IMR-90 (cell line): ENCODE data around the gene NAA60. TPM values are rescaled to one million over a fixed set of nuclear protein-coding genes. Genes with fewer than 3 reads are reported as not detected.

Experiments used
- ATAC-seq: fragments of 200-7000 bp; cut with Tn5 transposase; 2 replicates; pipeline ENCODE4 v1.9.1; 2020; ENCODE audit warnings: low read depth, mild to moderate bottlenecking, moderate library complexity
- BruUV-seq: library from RNA; stranded (reverse); fragments of 400-500 nt; replicated peaks from 2 replicates; lab custom pipeline; 2021; lab: Mats Ljungman, UMichigan
- CTCF ChIA-PET: fragments of 300-600 bp; formaldehyde crosslinking; extraction: SDS; loops from one replicate; lab custom pipeline; 2021; ENCODE audit warnings: antibody characterized with exemption; lab: Yijun Ruan, JAX
- POLR2A ChIA-PET: fragments of 300-600 bp; sonication (Branson Sonifier 250); formaldehyde crosslinking; loops from one replicate; lab custom pipeline; 2022; ENCODE audit warnings: antibody characterized with exemption; ENCODE audit not compliant: unreplicated experiment; lab: Charles Lee
- DNase-seq: peaks from one replicate; pipeline ENCODE4 v3.0.0; 2013
- H2AFZ ChIP-seq: replicated peaks from 2 replicates; pipeline ENCODE3; 2013; ENCODE audit warnings: low read length, mild to moderate bottlenecking; ENCODE audit not compliant: poor library complexity
- H2AK5ac ChIP-seq: 2 replicates; pipeline ENCODE4 v1.6.1; 2013; ENCODE audit warnings: low read depth, low read length, inconsistent platforms
- H2AK9ac ChIP-seq: replicated peaks from 2 replicates; pipeline ENCODE3; 2013; ENCODE audit warnings: mild to moderate bottlenecking, low read depth, low read length, moderate library complexity; ENCODE audit not compliant: poor library complexity
- H2BK120ac ChIP-seq: 2 replicates; pipeline ENCODE4 v1.6.1; 2013; ENCODE audit warnings: low read depth, low read length, inconsistent platforms
- H2BK15ac ChIP-seq: 3 replicates; pipeline ENCODE4 v1.6.1; 2013; ENCODE audit warnings: low read depth, low read length, inconsistent platforms
- H2BK20ac ChIP-seq: 2 replicates; pipeline ENCODE4 v1.6.1; 2013; ENCODE audit warnings: low read depth, mild to moderate bottlenecking, inconsistent platforms, low read length, moderate library complexity
- H2BK5ac ChIP-seq: 2 replicates; pipeline ENCODE4 v1.6.1; 2013; ENCODE audit warnings: mild to moderate bottlenecking, low read depth, low read length, inconsistent platforms; ENCODE audit not compliant: poor library complexity, severe bottlenecking
- H3K14ac ChIP-seq: replicated peaks from 2 replicates; pipeline ENCODE4 v1.6.1; 2013; ENCODE audit warnings: low read depth, low read length, inconsistent platforms
- H3K18ac ChIP-seq: 2 replicates; pipeline ENCODE4 v1.6.1; 2013; ENCODE audit warnings: low read depth, low read length, control low read depth
- H3K23ac ChIP-seq: 2 replicates; pipeline ENCODE4 v1.6.1; 2013; ENCODE audit warnings: low read depth, low read length, inconsistent platforms
- H3K27ac ChIP-seq: 2 replicates; pipeline ENCODE4 v1.5.1; 2013; ENCODE audit warnings: mild to moderate bottlenecking, control low read depth, low read length; ENCODE audit not compliant: insufficient read depth
- H3K27me3 ChIP-seq: 2 replicates; pipeline ENCODE4 v1.6.1; 2013; ENCODE audit warnings: low read length; ENCODE audit not compliant: control insufficient read depth, insufficient read depth
- H3K36me3 ChIP-seq: 2 replicates; pipeline ENCODE4 v1.6.1; 2013; ENCODE audit warnings: low read length, mixed read lengths; ENCODE audit not compliant: control insufficient read depth, insufficient read depth
- H3K4ac ChIP-seq: 2 replicates; pipeline ENCODE4 v1.6.1; 2013; ENCODE audit warnings: low read depth, low read length, inconsistent platforms
- H3K4me1 ChIP-seq: 2 replicates; pipeline ENCODE4 v1.6.1; 2013; ENCODE audit warnings: low read length, mixed read lengths; ENCODE audit not compliant: control insufficient read depth, insufficient read depth
- H3K4me2 ChIP-seq: 2 replicates; pipeline ENCODE4 v1.6.1; 2013; ENCODE audit warnings: low read depth, mild to moderate bottlenecking, control low read depth, low read length, moderate library complexity
- H3K4me3 ChIP-seq: 2 replicates; pipeline ENCODE4 v1.5.1; 2013; ENCODE audit warnings: low read depth, mild to moderate bottlenecking, control low read depth, low read length, moderate library complexity; ENCODE audit not compliant: insufficient read depth
- H3K56ac ChIP-seq: 2 replicates; pipeline ENCODE4 v1.6.1; 2013; ENCODE audit warnings: low read length, inconsistent platforms; ENCODE audit not compliant: insufficient read depth; ENCODE audit errors: extremely low read depth
- H3K79me1 ChIP-seq, 2 experiments: 2 replicates each; pipeline ENCODE4 v1.6.1; 2013; ENCODE audit warnings: low read length in 2 of 2, inconsistent platforms in 1 of 2, low read depth in 1 of 2
- H3K9ac ChIP-seq: 2 replicates; pipeline ENCODE4 v1.6.1; 2013; ENCODE audit warnings: low read depth, low read length, control low read depth
- H3K9me1 ChIP-seq: 2 replicates; pipeline ENCODE4 v1.6.1; 2013; ENCODE audit warnings: low read length, inconsistent platforms; ENCODE audit not compliant: insufficient read depth
- H3K9me3 ChIP-seq: 2 replicates; pipeline ENCODE4 v1.6.1; 2013; ENCODE audit warnings: low read length; ENCODE audit not compliant: control insufficient read depth, insufficient read depth
- H4K20me1 ChIP-seq: 2 replicates; pipeline ENCODE4 v1.6.1; 2013; ENCODE audit warnings: low read length, inconsistent platforms; ENCODE audit not compliant: insufficient read depth
- H4K5ac ChIP-seq: 2 replicates; pipeline ENCODE4 v1.6.1; 2013; ENCODE audit warnings: mild to moderate bottlenecking, low read depth, low read length, control low read depth
- H4K8ac ChIP-seq, 2 experiments: 2 replicates each; pipeline ENCODE4 v1.6.1; 2013; ENCODE audit warnings: low read depth in 2 of 2, low read length in 2 of 2, control low read depth in 1 of 2, inconsistent platforms in 1 of 2
- H4K91ac ChIP-seq: 2 replicates; pipeline ENCODE4 v1.6.1; 2013; ENCODE audit warnings: low read depth, low read length, inconsistent platforms; ENCODE audit not compliant: insufficient read depth
- BHLHE40 ChIP-seq: fragments of 150-350 bp; IDR thresholded peaks from 2 replicates; pipeline ENCODE4 v1.6.1; 2016; ENCODE audit warnings: mild to moderate bottlenecking, low read depth, low read length
- CEBPB ChIP-seq: IDR thresholded peaks from 2 replicates; pipeline ENCODE4 v1.6.1; 2012; ENCODE audit warnings: low read depth, low read length, improper control_type of control experiment
- CHD1 ChIP-seq: IDR thresholded peaks from 2 replicates; pipeline ENCODE4 v1.6.1; 2012; ENCODE audit warnings: low read depth, low read length, improper control_type of control experiment
- FOS ChIP-seq: fragments of 150-350 bp; IDR thresholded peaks from 2 replicates; pipeline ENCODE4 v1.6.1; 2016; ENCODE audit warnings: low read depth, low read length
- MAFK ChIP-seq: IDR thresholded peaks from 2 replicates; pipeline ENCODE4 v1.6.1; 2012; ENCODE audit warnings: low read depth, low read length, improper control_type of control experiment
- MAZ ChIP-seq: IDR thresholded peaks from 2 replicates; pipeline ENCODE4 v1.6.1; 2012; ENCODE audit warnings: low read depth, mild to moderate bottlenecking, low read length, improper control_type of control experiment, moderate library complexity, borderline replicate concordance
- MXI1 ChIP-seq: IDR thresholded peaks from 2 replicates; pipeline ENCODE4 v1.6.1; 2012; ENCODE audit warnings: low read depth, mild to moderate bottlenecking, low read length, moderate library complexity, borderline replicate concordance
- NFE2L2 ChIP-seq: fragments of 150-350 bp; IDR thresholded peaks from 2 replicates; pipeline ENCODE4 v1.6.1; 2016; ENCODE audit warnings: low read depth, mild to moderate bottlenecking, low read length
- POLR2A ChIP-seq: IDR thresholded peaks from 2 replicates; pipeline ENCODE4 v1.6.1; 2012; ENCODE audit warnings: mild to moderate bottlenecking, low read depth, low read length
- RAD21 ChIP-seq: IDR thresholded peaks from 2 replicates; pipeline ENCODE4 v1.6.1; 2012; ENCODE audit warnings: low read length, improper control_type of control experiment
- RCOR1 ChIP-seq: IDR thresholded peaks from 2 replicates; pipeline ENCODE4 v1.6.1; 2012; ENCODE audit warnings: mild to moderate bottlenecking, low read length, improper control_type of control experiment; ENCODE audit not compliant: insufficient replicate concordance
- RFX5 ChIP-seq: IDR thresholded peaks from 2 replicates; pipeline ENCODE4 v1.8.0; 2012; ENCODE audit warnings: low read depth, mild to moderate bottlenecking, low read length, moderate library complexity
- SMC3 ChIP-seq: fragments of 150-350 bp; IDR thresholded peaks from 2 replicates; pipeline ENCODE4 v1.6.1; 2016; ENCODE audit warnings: low read depth, mild to moderate bottlenecking, antibody characterized with exemption, low read length, moderate library complexity
- WGBS, 2 experiments: methylation state at CpG; one replicate each; pipeline versions ENCODE4 v1.1.5 to v1.1.7; 2013; ENCODE audit warnings: missing lambda C conversion rate in 2 of 2; ENCODE audit not compliant: insufficient read length in 1 of 2; ENCODE audit errors: extremely low coverage in 2 of 2; 5-methylcytosine and 5-hydroxymethylcytosine counted together
- dilution Hi-C: fragments of 300-500 bp; cut with HindIII; formaldehyde crosslinking; loops from one replicate; pipeline ENCODE4 v1.14.3; 2018; ENCODE audit warnings: low sequenced_read_pairs; ENCODE audit not compliant: unreplicated experiment
- in situ Hi-C: fragments of 300-500 bp; cut with MboI; formaldehyde crosslinking; loops from 3 replicates; pipeline ENCODE4 v1.14.3; 2019; ENCODE audit warnings: low sequenced_read_pairs, inconsistent platforms, mixed read lengths
- intact Hi-C: fragments of 100-400 bp; cut with micrococcal nuclease; formaldehyde crosslinking; loops from 2 replicates; pipeline ENCODE4 v1.10.0; 2022
- polyA plus RNA-seq, 3 experiments: library from polyadenylated mRNA; depleted of rRNA; stranded (reverse); fragments of >200 nt; gene quantifications; 2 replicates each; pipeline ENCODE4 v1.2.3, GENCODE V29; 2012; ENCODE audit warnings: low replicate concordance in 1 of 3
- total RNA-seq: library from RNA; depleted of rRNA; stranded (reverse); fragments of >200 nt; gene quantifications from 2 replicates; pipeline ENCODE4 v1.2.3, GENCODE V29; 2012
- TF ChIP-seq, protein P1 (sequence below): fragments of 150-350 bp; IDR thresholded peaks from 2 replicates; pipeline ENCODE4 v1.6.1; 2016; ENCODE audit warnings: low read depth, mild to moderate bottlenecking, low read length, moderate library complexity, borderline replicate concordance
- TF ChIP-seq, protein P2 (sequence below): fragments of 150-350 bp; IDR thresholded peaks from 2 replicates; pipeline ENCODE4 v1.6.1; 2017; ENCODE audit warnings: mild to moderate bottlenecking, antibody characterized with exemption, low read length, low read depth
- TF ChIP-seq, protein P3 (sequence below): conservative IDR thresholded peaks from 2 replicates; pipeline ENCODE4 v1.5.1; 2012; ENCODE audit warnings: mild to moderate bottlenecking, low read depth, low read length, improper control_type of control experiment

Gene NAA60
- total and polyA plus RNA-seq, 2 of the 4 experiments (the other 2 are of a cell fraction) = 7.5 to 18.0 TPM

DNA sequence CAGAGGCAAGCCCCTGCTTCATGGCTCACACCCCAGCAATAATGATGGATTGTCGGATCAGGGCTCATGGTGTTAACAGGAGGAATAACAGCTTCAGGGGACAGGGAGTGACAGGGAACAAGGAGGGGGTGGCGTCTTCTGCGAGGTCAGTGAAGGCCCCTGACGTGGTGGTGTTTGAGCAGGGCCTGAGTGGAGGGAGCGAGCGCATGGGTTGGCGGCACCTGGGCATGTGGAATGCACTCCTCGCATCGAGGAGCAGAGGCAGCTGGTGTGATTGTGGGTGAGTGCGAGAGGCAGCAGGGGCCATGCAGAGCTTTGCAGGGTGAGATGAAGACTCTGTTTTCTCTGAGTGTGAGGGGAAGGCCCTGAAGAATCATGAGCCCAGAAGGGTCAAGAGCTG lies 90.6 kb downstream of the NAA60 start:
- Histone ChIP-seq H3K4ac (no peak overlapping the region), H2BK15ac (no peak overlapping the region), H3K27ac (no peak overlapping the region), H3K9me1 (peaks cover 32% of the 10 kb centered on the region), H2AFZ (no peak overlapping the region), H2BK20ac (peak overlapping the region; percentile 70; the same call in 1 of the 2 replicates), H3K18ac (no peak overlapping the region; the same call in 1 of the 2 replicates), H2AK9ac (no peak overlapping the region), H3K4me1 (peaks cover 20% of the 10 kb centered on the region), H4K5ac (peak overlapping the region; percentile 45; the same call in 1 of the 2 replicates), H4K8ac (no peak overlapping the region), H3K4me2 (no peak overlapping the region), H2AK5ac (peak overlapping the region; percentile 66; the same call in 1 of the 2 replicates), H3K36me3 (peaks cover 28% of the 10 kb centered on the region), H3K56ac (no peak overlapping the region), H3K9ac (no peak overlapping the region), H3K4me3 (no peak overlapping the region), H3K27me3 (no peaks in the 10 kb centered on the region), H2BK5ac (peak overlapping the region; percentile 31), H4K91ac (no peak overlapping the region), H3K23ac (no peak overlapping the region), H3K79me1 (0 out of 4 replicates have a peak, but pooled peaks cover 0 to 8% of the 10 kb centered on the region in 2 experiments), H4K20me1 (peaks cover 7% of the 10 kb centered on the region; the same call in 1 of the 2 replicates), H3K9me3 (no peaks in the 10 kb centered on the region), H3K14ac (no peak overlapping the region), H2BK120ac (0 out of 2 replicates have a peak overlapping the region, but pooled peaks have one; percentile 13)
- CTCF ChIA-PET = no interaction called here
- WGBS, 2 experiments = 96% methylated on average over 8 of the region's 10 CpGs; no CpG with 5 or more reads in 1 of the 2 experiments
- no TSS peak for BruUV-seq
- ATAC-seq = no peak
- intact Hi-C loops (no loop called here), in situ Hi-C loops (no loop called here), dilution Hi-C loops (no loop called here)
- no peak for DNase-seq
- TF ChIP-seq MAFK (no peak), MAZ (no peak), BHLHE40 (no peak), SMC3 (no peak), RAD21 (no peak), NFE2L2 (no peak), FOS (no peak), RCOR1 (no peak), POLR2A (no peak), CHD1 (no peak), MXI1 (no peak), CEBPB (no peak), RFX5 (no peak)
- TF ChIP-seq, protein P1, sequence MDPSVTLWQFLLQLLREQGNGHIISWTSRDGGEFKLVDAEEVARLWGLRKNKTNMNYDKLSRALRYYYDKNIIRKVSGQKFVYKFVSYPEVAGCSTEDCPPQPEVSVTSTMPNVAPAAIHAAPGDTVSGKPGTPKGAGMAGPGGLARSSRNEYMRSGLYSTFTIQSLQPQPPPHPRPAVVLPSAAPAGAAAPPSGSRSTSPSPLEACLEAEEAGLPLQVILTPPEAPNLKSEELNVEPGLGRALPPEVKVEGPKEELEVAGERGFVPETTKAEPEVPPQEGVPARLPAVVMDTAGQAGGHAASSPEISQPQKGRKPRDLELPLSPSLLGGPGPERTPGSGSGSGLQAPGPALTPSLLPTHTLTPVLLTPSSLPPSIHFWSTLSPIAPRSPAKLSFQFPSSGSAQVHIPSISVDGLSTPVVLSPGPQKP = no peak
- TF ChIP-seq, protein P2, sequence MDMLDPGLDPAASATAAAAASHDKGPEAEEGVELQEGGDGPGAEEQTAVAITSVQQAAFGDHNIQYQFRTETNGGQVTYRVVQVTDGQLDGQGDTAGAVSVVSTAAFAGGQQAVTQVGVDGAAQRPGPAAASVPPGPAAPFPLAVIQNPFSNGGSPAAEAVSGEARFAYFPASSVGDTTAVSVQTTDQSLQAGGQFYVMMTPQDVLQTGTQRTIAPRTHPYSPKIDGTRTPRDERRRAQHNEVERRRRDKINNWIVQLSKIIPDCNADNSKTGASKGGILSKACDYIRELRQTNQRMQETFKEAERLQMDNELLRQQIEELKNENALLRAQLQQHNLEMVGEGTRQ = no peak
- TF ChIP-seq, protein P3, sequence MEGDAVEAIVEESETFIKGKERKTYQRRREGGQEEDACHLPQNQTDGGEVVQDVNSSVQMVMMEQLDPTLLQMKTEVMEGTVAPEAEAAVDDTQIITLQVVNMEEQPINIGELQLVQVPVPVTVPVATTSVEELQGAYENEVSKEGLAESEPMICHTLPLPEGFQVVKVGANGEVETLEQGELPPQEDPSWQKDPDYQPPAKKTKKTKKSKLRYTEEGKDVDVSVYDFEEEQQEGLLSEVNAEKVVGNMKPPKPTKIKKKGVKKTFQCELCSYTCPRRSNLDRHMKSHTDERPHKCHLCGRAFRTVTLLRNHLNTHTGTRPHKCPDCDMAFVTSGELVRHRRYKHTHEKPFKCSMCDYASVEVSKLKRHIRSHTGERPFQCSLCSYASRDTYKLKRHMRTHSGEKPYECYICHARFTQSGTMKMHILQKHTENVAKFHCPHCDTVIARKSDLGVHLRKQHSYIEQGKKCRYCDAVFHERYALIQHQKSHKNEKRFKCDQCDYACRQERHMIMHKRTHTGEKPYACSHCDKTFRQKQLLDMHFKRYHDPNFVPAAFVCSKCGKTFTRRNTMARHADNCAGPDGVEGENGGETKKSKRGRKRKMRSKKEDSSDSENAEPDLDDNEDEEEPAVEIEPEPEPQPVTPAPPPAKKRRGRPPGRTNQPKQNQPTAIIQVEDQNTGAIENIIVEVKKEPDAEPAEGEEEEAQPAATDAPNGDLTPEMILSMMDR = no peak
- POLR2A ChIA-PET = interaction anchor here (0.6 kb wide), 1 partner anchor 85 kb away, joined by 4 read pairs; no protein-coding TSS in a partner anchor
